Keratinocyte (primary cell): ENCODE results near the gene ITGA3. TPM values are rescaled to one million over a fixed set of nuclear protein-coding genes. Genes with fewer than 3 reads are reported as not detected.
A peak's percentile ranks its signal among the peaks of the same experiment; 100 is the strongest.

Source experiments
- DNase-seq: peaks from one replicate; pipeline ENCODE4 v3.0.0-alpha.2; 2011; ENCODE audit warnings: low read depth, missing footprints, low spot score
- FAIRE-seq: peaks from 2 replicates; lab custom pipeline; 2011; peaks lifted over from hg19 to GRCh38; lab: Jason Lieb, UNC
- H2AFZ ChIP-seq: 2 replicates; pipeline ENCODE4 v1.6.0; 2012; ENCODE audit warnings: low read length, control low read depth, inconsistent platforms; ENCODE audit not compliant: control insufficient read depth
- H3K27ac ChIP-seq: 2 replicates; pipeline ENCODE4 v1.5.1; 2011; ENCODE audit warnings: low read length; ENCODE audit not compliant: control insufficient read depth, insufficient read depth
- H3K27me3 ChIP-seq: 3 replicates; pipeline ENCODE4 v1.6.0; 2011; ENCODE audit warnings: low read length; ENCODE audit not compliant: control insufficient read depth, insufficient read depth; ENCODE audit errors: extremely low read depth
- H3K36me3 ChIP-seq, 2 experiments: 2 replicates in 1 of 2; 3 replicates in 1 of 2; pipeline ENCODE4 v1.5.1; 2011; ENCODE audit warnings: low read length in 2 of 2, mild to moderate bottlenecking in 1 of 2; ENCODE audit not compliant: control insufficient read depth in 2 of 2, insufficient read depth in 2 of 2; ENCODE audit errors: extremely low read depth in 1 of 2
- H3K4me1 ChIP-seq: 3 replicates; pipeline ENCODE4 v1.5.1; 2011; ENCODE audit warnings: low read length; ENCODE audit not compliant: control insufficient read depth, insufficient read depth; ENCODE audit errors: extremely low read depth
- H3K4me2 ChIP-seq: 3 replicates; pipeline ENCODE4 v1.6.0; 2011; ENCODE audit warnings: low read depth, low read length; ENCODE audit not compliant: control insufficient read depth, insufficient read depth; ENCODE audit errors: extremely low read depth
- H3K4me3 ChIP-seq, 3 experiments: fragments of 200-600 bp in 1 of 3; sonication (generic) in 1 of 3; 2 replicates in 2 of 3; 3 replicates in 1 of 3; pipeline ENCODE4 v1.5.1; 2011 to 2016; ENCODE audit warnings: low read length in 3 of 3, mild to moderate bottlenecking in 3 of 3, control low read depth in 2 of 3, inconsistent platforms in 1 of 3, low read depth in 1 of 3, mixed read lengths in 1 of 3, mixed run types in 1 of 3, moderate library complexity in 1 of 3; ENCODE audit not compliant: control insufficient read depth in 2 of 3, insufficient read depth in 2 of 3; ENCODE audit errors: extremely low read depth in 1 of 3
- H3K79me2 ChIP-seq: 2 replicates; pipeline ENCODE4 v1.6.0; 2012; ENCODE audit warnings: low read length; ENCODE audit not compliant: control insufficient read depth, insufficient read depth
- H3K9ac ChIP-seq: 3 replicates; pipeline ENCODE4 v1.6.0; 2011; ENCODE audit warnings: low read length; ENCODE audit not compliant: control insufficient read depth, insufficient read depth; ENCODE audit errors: extremely low read depth
- H3K9me1 ChIP-seq: 3 replicates; pipeline ENCODE4 v1.6.0; 2011; ENCODE audit warnings: low read length; ENCODE audit not compliant: control insufficient read depth, insufficient read depth; ENCODE audit errors: extremely low read depth
- H3K9me3 ChIP-seq: 2 replicates; pipeline ENCODE4 v1.5.1; 2012; ENCODE audit warnings: low read depth, low read length; ENCODE audit not compliant: control insufficient read depth
- H4K20me1 ChIP-seq: 3 replicates; pipeline ENCODE4 v1.6.0; 2011; ENCODE audit warnings: low read length; ENCODE audit not compliant: control insufficient read depth, insufficient read depth; ENCODE audit errors: extremely low read depth
- EZH2 ChIP-seq: IDR thresholded peaks from one replicate; pipeline ENCODE4 v1.6.1; 2012; ENCODE audit warnings: inconsistent platforms, mild to moderate bottlenecking, low read length, moderate library complexity
- dilution Hi-C: fragments of 300-500 bp; cut with MboI; formaldehyde crosslinking; loops from one replicate; pipeline ENCODE4 v1.7.0; 2020; ENCODE audit warnings: low sequenced_read_pairs; ENCODE audit not compliant: extremely low pct_ligation_motif_present
- polyA plus RNA-seq, 5 experiments: library from polyadenylated mRNA; depleted of rRNA in 3 of 5; stranded (reverse) in 3 of 5; stranded (forward) in 1 of 5; unstranded in 1 of 5; fragments of >200 nt; gene quantifications; 1 replicate in 1 of 5; 2 replicates in 3 of 5; 3 replicates in 1 of 5; pipeline versions ENCODE4 v1.2.1 to v1.2.3, GENCODE V29; 2011 to 2012; ENCODE audit warnings: missing spikeins in 2 of 5, low read depth in 1 of 5, low replicate concordance in 1 of 5
- TF ChIP-seq, protein P1 (sequence below), 3 experiments: IDR thresholded peaks in 1 of 3; conservative IDR thresholded peaks in 1 of 3; optimal IDR thresholded peaks in 1 of 3; 2 replicates in 2 of 3; 3 replicates in 1 of 3; pipeline versions ENCODE3 to v1.5.1; 2011; ENCODE audit warnings: low read length in 3 of 3, mild to moderate bottlenecking in 3 of 3, moderate library complexity in 2 of 3, control low read depth in 1 of 3, inconsistent platforms in 1 of 3; ENCODE audit not compliant: insufficient read depth in 2 of 3; ENCODE audit errors: extremely low read depth in 1 of 3

Gene ITGA3
- polyA plus RNA-seq, 1 donor (not counting 4 experiments of a cell fraction or from before 2014, with no cell fraction given), result 427 TPM

DNA sequence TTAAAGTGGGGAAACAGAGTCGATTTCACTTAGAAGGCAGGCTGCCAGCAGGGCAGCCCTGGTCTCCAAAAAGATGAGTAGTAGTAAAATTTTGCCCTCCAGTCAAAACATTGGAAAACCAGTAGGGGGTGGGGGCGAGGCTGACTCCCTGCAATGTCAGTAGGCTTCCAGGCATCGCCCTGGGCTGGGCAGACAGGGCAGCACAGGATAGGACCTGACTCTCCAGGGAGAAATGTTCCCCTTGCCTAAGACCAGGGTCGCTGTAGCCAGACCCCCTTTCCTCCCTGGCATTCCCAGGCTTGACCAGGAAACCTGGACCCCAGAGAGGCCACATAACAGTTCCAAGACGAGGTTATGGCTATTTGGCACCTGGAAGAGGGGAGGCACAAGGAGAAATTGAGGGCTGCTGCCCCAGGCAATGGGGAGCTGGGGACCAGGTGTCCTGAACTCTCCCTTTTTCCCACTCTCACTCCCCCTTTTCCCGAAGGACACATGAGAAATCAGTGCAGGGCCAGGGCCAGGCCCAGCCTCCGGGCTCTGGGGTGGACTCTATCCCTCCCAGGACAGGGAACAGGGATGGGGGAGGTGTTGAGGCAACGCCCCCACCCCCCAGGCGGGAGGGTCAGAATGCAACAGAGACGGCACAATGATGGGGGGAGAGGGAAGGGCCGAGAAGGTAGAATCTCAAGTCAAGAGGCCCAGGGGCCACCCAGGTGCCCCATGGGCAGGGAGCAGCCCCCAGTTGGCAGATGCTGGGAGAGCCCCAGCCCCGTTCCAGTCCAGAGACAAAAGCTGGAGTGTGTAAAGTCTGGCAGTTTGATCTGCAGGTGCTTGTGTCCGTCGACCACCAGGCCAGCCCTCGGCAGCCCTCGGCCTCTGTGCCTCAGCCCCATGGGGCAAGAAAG, 78.5 kb downstream of the ITGA3 start:
- H3K9ac ChIP-seq, result no peak overlapping the region
- no peaks in the 10 kb centered on the region for H3K9me1 ChIP-seq

GRCh38 chr17:50135316-50136095, 79.6 kb downstream of the ITGA3 start:
- dilution Hi-C loops, result no loop called here
- Histone ChIP-seq H3K4me2 (no peak overlapping the region), H3K9me1 (no peaks in the 10 kb centered on the region), H4K20me1 (peaks cover 4% of the 10 kb centered on the region), H3K4me3 (no peak overlapping the region), H3K9me3 (no peaks in the 10 kb centered on the region), H3K27ac (no peak overlapping the region), H3K27me3 (peaks cover 5% of the 10 kb centered on the region), H3K9ac (no peak overlapping the region), H3K4me1 (no peaks in the 10 kb centered on the region), H2AFZ (no peak overlapping the region), H3K79me2 (no peaks in the 10 kb centered on the region), H3K36me3 (peaks cover 43 to 49% of the 10 kb centered on the region in 2 experiments)
- TF ChIP-seq, protein P1, sequence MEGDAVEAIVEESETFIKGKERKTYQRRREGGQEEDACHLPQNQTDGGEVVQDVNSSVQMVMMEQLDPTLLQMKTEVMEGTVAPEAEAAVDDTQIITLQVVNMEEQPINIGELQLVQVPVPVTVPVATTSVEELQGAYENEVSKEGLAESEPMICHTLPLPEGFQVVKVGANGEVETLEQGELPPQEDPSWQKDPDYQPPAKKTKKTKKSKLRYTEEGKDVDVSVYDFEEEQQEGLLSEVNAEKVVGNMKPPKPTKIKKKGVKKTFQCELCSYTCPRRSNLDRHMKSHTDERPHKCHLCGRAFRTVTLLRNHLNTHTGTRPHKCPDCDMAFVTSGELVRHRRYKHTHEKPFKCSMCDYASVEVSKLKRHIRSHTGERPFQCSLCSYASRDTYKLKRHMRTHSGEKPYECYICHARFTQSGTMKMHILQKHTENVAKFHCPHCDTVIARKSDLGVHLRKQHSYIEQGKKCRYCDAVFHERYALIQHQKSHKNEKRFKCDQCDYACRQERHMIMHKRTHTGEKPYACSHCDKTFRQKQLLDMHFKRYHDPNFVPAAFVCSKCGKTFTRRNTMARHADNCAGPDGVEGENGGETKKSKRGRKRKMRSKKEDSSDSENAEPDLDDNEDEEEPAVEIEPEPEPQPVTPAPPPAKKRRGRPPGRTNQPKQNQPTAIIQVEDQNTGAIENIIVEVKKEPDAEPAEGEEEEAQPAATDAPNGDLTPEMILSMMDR (optimal IDR thresholded peaks at IDR 0.05 in 1 of 3, IDR thresholded peaks at IDR 0.05 in 1 of 3, conservative IDR thresholded peaks at IDR 0.05 in 1 of 3; ENCODE audit: extremely low read depth in 1 of 3, insufficient read depth in 2 of 3, low read length in 3 of 3), result no peak
- no peak for TF ChIP-seq EZH2
- FAIRE-seq, result no peak
- DNase-seq, result no peak

More for the DNA sequence above, 78.5 kb downstream of the ITGA3 start:
- no peaks in the 10 kb centered on the region for H4K20me1 ChIP-seq
- dilution Hi-C loops, result no loop called here
- H3K36me3 ChIP-seq, result peaks cover 38 to 39% of the 10 kb centered on the region in 2 experiments
- H3K27me3 ChIP-seq, result peaks cover 11% of the 10 kb centered on the region
- H3K9me3 ChIP-seq, result no peaks in the 10 kb centered on the region
- no peak overlapping the region for H3K4me3 ChIP-seq
- FAIRE-seq (no peak), DNase-seq (no peak)
- no peaks in the 10 kb centered on the region for H3K79me2 ChIP-seq
- TF ChIP-seq EZH2, result no peak
- TF ChIP-seq, protein P1 (optimal IDR thresholded peaks at IDR 0.05 in 1 of 3, IDR thresholded peaks at IDR 0.05 in 1 of 3, conservative IDR thresholded peaks at IDR 0.05 in 1 of 3; ENCODE audit: extremely low read depth in 1 of 3, insufficient read depth in 2 of 3, low read length in 3 of 3), result peak in 1 of 3 experiments; percentile 2
- no peak overlapping the region for H3K27ac ChIP-seq
- no peak overlapping the region for H3K4me2 ChIP-seq
- no peak overlapping the region for H2AFZ ChIP-seq
- H3K4me1 ChIP-seq, result peaks cover 3% of the 10 kb centered on the region
